ENCODE data around the gene RASA2. TPM values are rescaled to one million over a fixed set of nuclear protein-coding genes. Genes with fewer than 3 reads are reported as not detected.

The RASA2 gene
- total and polyA plus RNA-seq, 2 of the 8 experiments (the other 6 are each of a cell fraction or from before 2014, with no cell fraction given) = 3.5 to 15.9 TPM

DNA sequence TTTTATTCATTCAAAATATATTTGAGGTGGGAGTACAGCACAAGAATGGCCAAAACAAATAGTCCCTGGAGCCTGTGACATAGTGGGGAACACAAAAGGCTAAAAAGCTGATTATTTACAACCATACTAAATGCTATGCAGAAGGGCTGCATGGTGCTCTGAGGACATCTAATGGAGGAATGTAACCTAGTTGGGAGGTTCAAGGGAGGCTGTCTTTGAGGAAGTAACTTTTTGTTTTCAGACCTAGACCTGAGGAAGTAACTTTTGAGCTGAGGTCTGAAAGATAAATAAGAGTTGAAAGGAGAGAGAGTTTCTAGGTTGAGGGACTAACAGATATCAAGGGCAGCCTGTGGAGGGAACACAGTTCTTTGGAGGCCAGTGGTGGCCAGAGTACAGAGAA is 34.8 kb upstream of the RASA2 start:
- Histone ChIP-seq H3K27ac (ENCODE audit: low read depth, low read length) (no peak overlapping the region), H3K9ac (replicated peaks in 1 of 4; ENCODE audit: extremely low read depth in 1 of 4, low read depth in 3 of 4, low read length in 3 of 4) (no peak overlapping the region), H3K23ac (ENCODE audit: insufficient read length) (no peak overlapping the region), H2BK120ac (replicated peaks; ENCODE audit: low read depth, low read length) (no peak overlapping the region), H3K27me3 (replicated peaks in 1 of 4; ENCODE audit: control insufficient read depth in 3 of 4, extremely low read depth in 1 of 4, insufficient read depth in 3 of 4, low read length in 3 of 4) (no peaks in the 10 kb centered on the region), H2BK20ac (ENCODE audit: low read length) (no peak overlapping the region), H2AFZ (ENCODE audit: low read length) (peak overlapping the region; percentile 36), H3K18ac (ENCODE audit: extremely low read depth, low read length) (no peak overlapping the region), H3K4me2 (ENCODE audit: insufficient read depth in 1 of 2, low read depth in 2 of 2, low read length in 2 of 2) (no peak overlapping the region), H2AK5ac (ENCODE audit: low read depth, low read length) (no peak overlapping the region), H3K4me3 (ENCODE audit: extremely low read depth in 1 of 4, insufficient read depth in 2 of 4, low read depth in 3 of 4, low read length in 4 of 4) (no peak overlapping the region), H3K4me1 (replicated peaks in 1 of 4; ENCODE audit: control insufficient read depth in 3 of 4, insufficient read depth in 4 of 4, low read length in 3 of 4) (peaks cover 0 to 3% (median 0%) of the 10 kb centered on the region in 4 experiments; a peak in 3 of 7 replicates), H3K79me1 (ENCODE audit: low read depth, low read length) (no peaks in the 10 kb centered on the region), H4K5ac (ENCODE audit: insufficient read length, low read depth, low read length) (no peak overlapping the region), H4K91ac (replicated peaks; ENCODE audit: insufficient read length, low read length) (no peak overlapping the region), H3K9me3 (ENCODE audit: insufficient read depth in 2 of 2, low read depth in 1 of 2, low read length in 1 of 2) (no peaks in the 10 kb centered on the region), H2BK5ac (ENCODE audit: low read depth, low read length) (no peak overlapping the region), H3K36me3 (ENCODE audit: control insufficient read depth in 2 of 4, insufficient read depth in 4 of 4, low read length in 3 of 4) (no peaks in the 10 kb centered on the region), H4K8ac (ENCODE audit: extremely low read depth, insufficient read depth, low read length) (no peak overlapping the region), H4K20me1 (replicated peaks in 1 of 2; ENCODE audit: control insufficient read depth in 1 of 2, insufficient read depth in 2 of 2, low read length in 2 of 2) (no peaks in the 10 kb centered on the region), H3K56ac (replicated peaks; ENCODE audit: insufficient read length, low read depth, low read length) (no peak overlapping the region), H2BK15ac (ENCODE audit: low read length) (no peak overlapping the region), H3K14ac (ENCODE audit: insufficient read length) (no peak overlapping the region), H3K79me2 (ENCODE audit: control insufficient read depth in 1 of 2, insufficient read depth in 2 of 2, low read length in 2 of 2) (no peaks in the 10 kb centered on the region), H3K4ac (replicated peaks; ENCODE audit: insufficient read length, low read depth, low read length) (no peak overlapping the region), H3K23me2 (ENCODE audit: low read depth, low read length) (no peaks in the 10 kb centered on the region), H2BK12ac (ENCODE audit: low read depth, low read length) (no peak overlapping the region)
- ChIA-PET CTCF (ENCODE audit: partially characterized antibody) (interaction anchor here (0.6 to 12.5 kb wide), 28 partner anchors 9 to 251 kb away, joined by 3 to 349 read pairs (median 5); partner anchors contain the start of gene PXYLP1), POLR2A (ENCODE audit: partially characterized antibody) (interaction anchor here (1.1 kb wide), 1 partner anchor 142 kb away, joined by 3 read pairs; no protein-coding TSS in a partner anchor)
- TF ChIP-seq TEAD4 (IDR thresholded peaks at IDR 0.05; ENCODE audit: low read depth, low read length) (peak; percentile 33; the same call in 1 of the 2 replicates), CBX5 (IDR thresholded peaks at IDR 0.05; ENCODE audit: low read depth, low read length) (no peak), RAD21 (IDR thresholded peaks at IDR 0.05 in 1 of 2, conservative IDR thresholded peaks at IDR 0.05 in 1 of 2; ENCODE audit: low read depth in 2 of 2, low read length in 2 of 2) (peak; percentile 90 to 92), BACH1 (IDR thresholded peaks at IDR 0.05; ENCODE audit: low read length) (no peak)
- TF ChIP-seq, protein P1, sequence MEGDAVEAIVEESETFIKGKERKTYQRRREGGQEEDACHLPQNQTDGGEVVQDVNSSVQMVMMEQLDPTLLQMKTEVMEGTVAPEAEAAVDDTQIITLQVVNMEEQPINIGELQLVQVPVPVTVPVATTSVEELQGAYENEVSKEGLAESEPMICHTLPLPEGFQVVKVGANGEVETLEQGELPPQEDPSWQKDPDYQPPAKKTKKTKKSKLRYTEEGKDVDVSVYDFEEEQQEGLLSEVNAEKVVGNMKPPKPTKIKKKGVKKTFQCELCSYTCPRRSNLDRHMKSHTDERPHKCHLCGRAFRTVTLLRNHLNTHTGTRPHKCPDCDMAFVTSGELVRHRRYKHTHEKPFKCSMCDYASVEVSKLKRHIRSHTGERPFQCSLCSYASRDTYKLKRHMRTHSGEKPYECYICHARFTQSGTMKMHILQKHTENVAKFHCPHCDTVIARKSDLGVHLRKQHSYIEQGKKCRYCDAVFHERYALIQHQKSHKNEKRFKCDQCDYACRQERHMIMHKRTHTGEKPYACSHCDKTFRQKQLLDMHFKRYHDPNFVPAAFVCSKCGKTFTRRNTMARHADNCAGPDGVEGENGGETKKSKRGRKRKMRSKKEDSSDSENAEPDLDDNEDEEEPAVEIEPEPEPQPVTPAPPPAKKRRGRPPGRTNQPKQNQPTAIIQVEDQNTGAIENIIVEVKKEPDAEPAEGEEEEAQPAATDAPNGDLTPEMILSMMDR (IDR thresholded peaks at IDR 0.05; ENCODE audit: control extremely low read depth in 1 of 3, insufficient read depth in 1 of 3, low read depth in 1 of 3, low read length in 3 of 3) = peak in 2 of 3 experiments; percentile 65 to 77; a peak in 3 of 4 replicates
- no peak for DNase-seq (ENCODE audit: low read depth in 1 of 2, low spot score in 2 of 2)
- FAIRE-seq = no peak

Measured in H1 (cell line).